Measurements from ENCODE around the gene GNAI3. TPM values are rescaled to one million over a fixed set of nuclear protein-coding genes. Genes with fewer than 3 reads are reported as not detected.

The GNAI3 gene
- total RNA-seq, 6 experiments from 2014 or later, result 10.6 to 11.7 (median 11.2) TPM

- no peak overlapping the region for H3K4me3 Mint-ChIP-seq
- no peaks in the 10 kb centered on the region for H3K9me3 Mint-ChIP-seq
- peaks cover 14% of the 10 kb centered on the region for H3K36me3 Mint-ChIP-seq (ENCODE audit: low read depth)
- no peak for DNase-seq
- no peak for TF ChIP-seq CTCF (IDR thresholded peaks at IDR 0.05)
- no peak overlapping the region for H3K27ac Mint-ChIP-seq
- H3K27me3 Mint-ChIP-seq (ENCODE audit: insufficient read depth), result peaks cover 3% of the 10 kb centered on the region; the same call in 1 of the 2 replicates
- peaks cover 28% of the 10 kb centered on the region for H3K4me1 Mint-ChIP-seq (ENCODE audit: low read depth)
These were observed 57.0 kb downstream of the GNAI3 start for GRCh38 chr1:109605381-109605780.

- TF ChIP-seq CTCF (IDR thresholded peaks at IDR 0.05), result no peak
- H3K4me3 Mint-ChIP-seq, result no peak overlapping the region
- peaks cover 55% of the 10 kb centered on the region for H3K4me1 Mint-ChIP-seq (ENCODE audit: low read depth)
- H3K9me3 Mint-ChIP-seq, result no peaks in the 10 kb centered on the region
- no peak overlapping the region for H3K27ac Mint-ChIP-seq
- peaks cover 3% of the 10 kb centered on the region; the same call in 1 of the 2 replicates for H3K27me3 Mint-ChIP-seq (ENCODE audit: insufficient read depth)
- no peak for DNase-seq
- H3K36me3 Mint-ChIP-seq (ENCODE audit: low read depth), result peaks cover 5% of the 10 kb centered on the region
These were observed 61.5 kb downstream of the GNAI3 start for GRCh38 chr1:109609881-109610280.

GRCh38 chr1:109610609-109611307 lies 62.3 kb downstream of the GNAI3 start:
- H3K36me3 Mint-ChIP-seq (ENCODE audit: low read depth), result peaks cover 5% of the 10 kb centered on the region
- H3K27me3 Mint-ChIP-seq (ENCODE audit: insufficient read depth), result peaks cover 4% of the 10 kb centered on the region; the same call in 1 of the 2 replicates
- peak overlapping the region; percentile 82 for H3K27ac Mint-ChIP-seq
- no peaks in the 10 kb centered on the region for H3K9me3 Mint-ChIP-seq
- peaks cover 57% of the 10 kb centered on the region for H3K4me1 Mint-ChIP-seq (ENCODE audit: low read depth)
- TF ChIP-seq CTCF (IDR thresholded peaks at IDR 0.05), result no peak
- DNase-seq, result no peak
- H3K4me3 Mint-ChIP-seq, result no peak overlapping the region

- Mint-ChIP-seq H3K4me1 (ENCODE audit: low read depth) (peaks cover 62% of the 10 kb centered on the region), H3K9me3 (no peaks in the 10 kb centered on the region), H3K27ac (peak overlapping the region; percentile 82), H3K36me3 (ENCODE audit: low read depth) (peaks cover 3% of the 10 kb centered on the region), H3K27me3 (ENCODE audit: insufficient read depth) (peaks cover 3% of the 10 kb centered on the region; the same call in 1 of the 2 replicates), H3K4me3 (no peak overlapping the region)
- TF ChIP-seq CTCF (IDR thresholded peaks at IDR 0.05), result no peak
- no peak for DNase-seq
These were observed 63.0 kb downstream of the GNAI3 start for GRCh38 chr1:109611308-109611990.

GRCh38 chr1:109613361-109614147 lies 65.1 kb downstream of the GNAI3 start:
- DNase-seq, result peak; percentile 48
- Mint-ChIP-seq H3K27ac (peak overlapping the region; percentile 72), H3K9me3 (no peaks in the 10 kb centered on the region), H3K27me3 (ENCODE audit: insufficient read depth) (peaks cover 3% of the 10 kb centered on the region; the same call in 1 of the 2 replicates), H3K36me3 (ENCODE audit: low read depth) (no peaks in the 10 kb centered on the region; the same call in 1 of the 2 replicates), H3K4me1 (ENCODE audit: low read depth) (peaks cover 70% of the 10 kb centered on the region), H3K4me3 (peak overlapping the region; percentile 54; the same call in 1 of the 2 replicates)
- no peak for TF ChIP-seq CTCF (IDR thresholded peaks at IDR 0.05)

Data from HFFc6 (cell line).